OCI-LY7 (cell line): ENCODE measurements around the gene TMEM156.

Experiments
- EZH2phosphoT487 ChIP-seq: fragments of 200-600 bp; sonication (generic); IDR thresholded peaks from 2 replicates; pipeline ENCODE4 v1.6.1; 2018; ENCODE audit warnings: low read depth, borderline replicate concordance, mild to moderate bottlenecking, mixed run types, antibody characterized with exemption, low read length, moderate library complexity, mixed read lengths
- TF ChIP-seq, protein P1 (sequence below): fragments of 200-600 bp; sonication (generic); conservative IDR thresholded peaks from 2 replicates; pipeline ENCODE4 v1.5.1; 2014; ENCODE audit warnings: mild to moderate bottlenecking, antibody characterized with exemption, low read length, moderate library complexity, mixed read lengths

GRCh38 chr4:38948551-38948950 is 83.7 kb downstream of the TMEM156 start:
- TF ChIP-seq, protein P1, sequence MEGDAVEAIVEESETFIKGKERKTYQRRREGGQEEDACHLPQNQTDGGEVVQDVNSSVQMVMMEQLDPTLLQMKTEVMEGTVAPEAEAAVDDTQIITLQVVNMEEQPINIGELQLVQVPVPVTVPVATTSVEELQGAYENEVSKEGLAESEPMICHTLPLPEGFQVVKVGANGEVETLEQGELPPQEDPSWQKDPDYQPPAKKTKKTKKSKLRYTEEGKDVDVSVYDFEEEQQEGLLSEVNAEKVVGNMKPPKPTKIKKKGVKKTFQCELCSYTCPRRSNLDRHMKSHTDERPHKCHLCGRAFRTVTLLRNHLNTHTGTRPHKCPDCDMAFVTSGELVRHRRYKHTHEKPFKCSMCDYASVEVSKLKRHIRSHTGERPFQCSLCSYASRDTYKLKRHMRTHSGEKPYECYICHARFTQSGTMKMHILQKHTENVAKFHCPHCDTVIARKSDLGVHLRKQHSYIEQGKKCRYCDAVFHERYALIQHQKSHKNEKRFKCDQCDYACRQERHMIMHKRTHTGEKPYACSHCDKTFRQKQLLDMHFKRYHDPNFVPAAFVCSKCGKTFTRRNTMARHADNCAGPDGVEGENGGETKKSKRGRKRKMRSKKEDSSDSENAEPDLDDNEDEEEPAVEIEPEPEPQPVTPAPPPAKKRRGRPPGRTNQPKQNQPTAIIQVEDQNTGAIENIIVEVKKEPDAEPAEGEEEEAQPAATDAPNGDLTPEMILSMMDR = no peak
- TF ChIP-seq EZH2phosphoT487 = no peak
